ENCODE data around the gene MAOA. TPM values are rescaled to one million over a fixed set of nuclear protein-coding genes. Genes with fewer than 3 reads are reported as not detected.

Gene MAOA
- total and polyA plus RNA-seq, 2 of the 13 experiments (the other 11 are each of a cell fraction or from before 2014, with no cell fraction given): 13.4 to 14.7 TPM

DNA sequence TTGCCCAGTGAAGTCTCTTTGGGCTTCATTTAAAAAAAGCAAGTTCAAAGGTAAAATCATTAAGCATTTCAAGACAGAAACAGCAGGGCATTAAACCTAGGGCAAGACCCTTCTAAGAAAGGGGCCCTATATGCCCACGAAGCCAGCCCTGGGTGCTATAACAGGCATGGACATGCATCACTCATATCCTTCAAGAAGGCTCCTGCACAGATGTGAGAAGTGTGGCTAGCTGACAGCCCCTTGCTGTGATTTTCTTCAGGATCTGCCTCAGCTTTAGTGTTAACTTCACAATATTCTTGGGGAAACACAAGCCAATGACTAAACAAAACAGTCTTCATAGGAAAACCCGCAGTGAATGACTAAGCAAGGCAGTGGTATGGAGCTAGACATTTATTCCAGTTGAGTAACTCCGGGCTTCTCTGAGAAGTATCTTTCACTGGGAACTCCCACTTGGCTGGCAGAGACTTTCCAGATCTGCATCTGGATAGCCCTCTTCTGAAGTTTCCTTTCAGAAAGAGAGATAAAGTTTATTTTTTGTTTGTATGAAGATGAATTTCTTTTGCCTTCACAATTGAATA lies 11.9 kb upstream of the MAOA start (continued):
- TF ChIP-seq, protein P1, sequence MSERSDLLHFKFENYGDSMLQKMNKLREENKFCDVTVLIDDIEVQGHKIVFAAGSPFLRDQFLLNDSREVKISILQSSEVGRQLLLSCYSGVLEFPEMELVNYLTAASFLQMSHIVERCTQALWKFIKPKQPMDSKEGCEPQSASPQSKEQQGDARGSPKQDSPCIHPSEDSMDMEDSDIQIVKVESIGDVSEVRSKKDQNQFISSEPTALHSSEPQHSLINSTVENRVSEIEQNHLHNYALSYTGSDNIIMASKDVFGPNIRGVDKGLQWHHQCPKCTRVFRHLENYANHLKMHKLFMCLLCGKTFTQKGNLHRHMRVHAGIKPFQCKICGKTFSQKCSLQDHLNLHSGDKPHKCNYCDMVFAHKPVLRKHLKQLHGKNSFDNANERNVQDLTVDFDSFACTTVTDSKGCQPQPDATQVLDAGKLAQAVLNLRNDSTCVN (CRISPR knock-in tag; IDR thresholded peaks at IDR 0.05; ENCODE audit: borderline replicate concordance): no peak
- TF ChIP-seq, protein P2, sequence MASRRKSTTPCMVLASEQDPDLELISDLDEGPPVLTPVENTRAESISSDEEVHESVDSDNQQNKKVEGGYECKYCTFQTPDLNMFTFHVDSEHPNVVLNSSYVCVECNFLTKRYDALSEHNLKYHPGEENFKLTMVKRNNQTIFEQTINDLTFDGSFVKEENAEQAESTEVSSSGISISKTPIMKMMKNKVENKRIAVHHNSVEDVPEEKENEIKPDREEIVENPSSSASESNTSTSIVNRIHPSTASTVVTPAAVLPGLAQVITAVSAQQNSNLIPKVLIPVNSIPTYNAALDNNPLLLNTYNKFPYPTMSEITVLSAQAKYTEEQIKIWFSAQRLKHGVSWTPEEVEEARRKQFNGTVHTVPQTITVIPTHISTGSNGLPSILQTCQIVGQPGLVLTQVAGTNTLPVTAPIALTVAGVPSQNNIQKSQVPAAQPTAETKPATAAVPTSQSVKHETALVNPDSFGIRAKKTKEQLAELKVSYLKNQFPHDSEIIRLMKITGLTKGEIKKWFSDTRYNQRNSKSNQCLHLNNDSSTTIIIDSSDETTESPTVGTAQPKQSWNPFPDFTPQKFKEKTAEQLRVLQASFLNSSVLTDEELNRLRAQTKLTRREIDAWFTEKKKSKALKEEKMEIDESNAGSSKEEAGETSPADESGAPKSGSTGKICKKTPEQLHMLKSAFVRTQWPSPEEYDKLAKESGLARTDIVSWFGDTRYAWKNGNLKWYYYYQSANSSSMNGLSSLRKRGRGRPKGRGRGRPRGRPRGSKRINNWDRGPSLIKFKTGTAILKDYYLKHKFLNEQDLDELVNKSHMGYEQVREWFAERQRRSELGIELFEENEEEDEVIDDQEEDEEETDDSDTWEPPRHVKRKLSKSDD (CRISPR knock-in tag; IDR thresholded peaks at IDR 0.05; ENCODE audit: low read depth): no peak
- no peak for TF ChIP-seq SP4 (CRISPR knock-in tag; IDR thresholded peaks at IDR 0.05)
- no peak for TF ChIP-seq ZNF644 (CRISPR knock-in tag; IDR thresholded peaks at IDR 0.05; ENCODE audit: low read depth)

DNA sequence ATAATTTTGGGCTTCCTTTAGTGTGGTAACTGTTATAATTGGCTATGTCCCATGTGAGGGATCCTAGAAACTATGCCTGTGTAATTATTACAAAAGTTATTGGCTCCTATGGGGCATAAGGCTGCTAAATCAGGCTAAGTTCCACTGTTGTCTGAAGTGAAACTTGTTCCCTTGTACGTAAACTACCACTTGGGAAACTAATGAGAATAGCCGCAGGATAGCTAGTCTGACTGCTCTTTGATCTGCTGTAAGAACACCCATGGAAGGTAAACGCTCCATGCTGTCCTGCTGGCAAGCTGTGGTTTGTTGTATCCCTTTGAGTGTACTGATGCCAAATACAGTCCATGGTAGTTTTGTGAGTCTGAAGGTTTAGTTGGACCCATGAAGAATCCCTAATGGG lies 9.3 kb upstream of the MAOA start:
- peaks cover 9% of the 10 kb centered on the region; the same call in 1 of the 2 replicates for H3K4me1 ChIP-seq (ENCODE audit: insufficient read depth, low read length)
- no peak overlapping the region for H3K9ac ChIP-seq (ENCODE audit: insufficient read depth, low read depth, low read length)
- POLR2A ChIA-PET: no interaction called here
- 0 out of 6 replicates have a peak overlapping the region, but pooled peaks of 1 of the 3 experiments have one; percentile 7 for H3K4me3 ChIP-seq (replicated peaks in 1 of 3; ENCODE audit: insufficient read depth in 1 of 3, low read depth in 2 of 3, low read length in 3 of 3)
- intact Hi-C loops (cut with micrococcal nuclease; ENCODE audit: unreplicated experiment) (no loop called here), in situ Hi-C loops (cut with HindIII; ENCODE audit: extremely low pct_ligation_motif_present, low pct_unique_long_range_greater_than_20kb) (no loop called here)
- peak overlapping the region; percentile 53 for H3K4me2 ChIP-seq (ENCODE audit: low read depth, low read length)
- no peaks in the 10 kb centered on the region for H3K27me3 ChIP-seq (ENCODE audit: control insufficient read depth in 1 of 2, insufficient read depth in 2 of 2, low read length in 2 of 2)
- no peak for DNase-seq (ENCODE audit: low spot score)
- H3K79me2 ChIP-seq (ENCODE audit: insufficient read depth, low read length): no peaks in the 10 kb centered on the region
- TF ChIP-seq ZNF552 (CRISPR knock-in tag; IDR thresholded peaks at IDR 0.05; ENCODE audit: borderline replicate concordance): no peak
- no peak for TF ChIP-seq TBL1XR1 (IDR thresholded peaks at IDR 0.05; ENCODE audit: borderline replicate concordance, low read length, partially characterized antibody)
- TF ChIP-seq CHD4 (IDR thresholded peaks at IDR 0.05; ENCODE audit: borderline replicate concordance, low read length): no peak
- TF ChIP-seq SIN3A (IDR thresholded peaks at IDR 0.05; ENCODE audit: borderline replicate concordance, low read depth, low read length): no peak
- 0 out of 2 replicates have a peak, but pooled peaks have one; percentile 34 for TF ChIP-seq NAIF1 (CRISPR knock-in tag; IDR thresholded peaks at IDR 0.05; ENCODE audit: borderline replicate concordance)
- peak; percentile 26 for TF ChIP-seq HNRNPLL (IDR thresholded peaks at IDR 0.05; ENCODE audit: low read depth, low read length, poor library complexity, severe bottlenecking)
- TF ChIP-seq, protein P3, sequence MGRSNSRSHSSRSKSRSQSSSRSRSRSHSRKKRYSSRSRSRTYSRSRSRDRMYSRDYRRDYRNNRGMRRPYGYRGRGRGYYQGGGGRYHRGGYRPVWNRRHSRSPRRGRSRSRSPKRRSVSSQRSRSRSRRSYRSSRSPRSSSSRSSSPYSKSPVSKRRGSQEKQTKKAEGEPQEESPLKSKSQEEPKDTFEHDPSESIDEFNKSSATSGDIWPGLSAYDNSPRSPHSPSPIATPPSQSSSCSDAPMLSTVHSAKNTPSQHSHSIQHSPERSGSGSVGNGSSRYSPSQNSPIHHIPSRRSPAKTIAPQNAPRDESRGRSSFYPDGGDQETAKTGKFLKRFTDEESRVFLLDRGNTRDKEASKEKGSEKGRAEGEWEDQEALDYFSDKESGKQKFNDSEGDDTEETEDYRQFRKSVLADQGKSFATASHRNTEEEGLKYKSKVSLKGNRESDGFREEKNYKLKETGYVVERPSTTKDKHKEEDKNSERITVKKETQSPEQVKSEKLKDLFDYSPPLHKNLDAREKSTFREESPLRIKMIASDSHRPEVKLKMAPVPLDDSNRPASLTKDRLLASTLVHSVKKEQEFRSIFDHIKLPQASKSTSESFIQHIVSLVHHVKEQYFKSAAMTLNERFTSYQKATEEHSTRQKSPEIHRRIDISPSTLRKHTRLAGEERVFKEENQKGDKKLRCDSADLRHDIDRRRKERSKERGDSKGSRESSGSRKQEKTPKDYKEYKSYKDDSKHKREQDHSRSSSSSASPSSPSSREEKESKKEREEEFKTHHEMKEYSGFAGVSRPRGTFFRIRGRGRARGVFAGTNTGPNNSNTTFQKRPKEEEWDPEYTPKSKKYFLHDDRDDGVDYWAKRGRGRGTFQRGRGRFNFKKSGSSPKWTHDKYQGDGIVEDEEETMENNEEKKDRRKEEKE (IDR thresholded peaks at IDR 0.05): no peak
- no peak for TF ChIP-seq ZNF367 (CRISPR knock-in tag; IDR thresholded peaks at IDR 0.05; ENCODE audit: borderline replicate concordance)
- TF ChIP-seq HNF4A (CRISPR knock-in tag; IDR thresholded peaks at IDR 0.05): 0 out of 2 replicates have a peak, but pooled peaks have one; percentile 13
- no TSS peak for BruUV-seq (replicated peaks)
- FAIRE-seq: peak; percentile 93
- CTCF ChIA-PET (ENCODE audit: low intra/inter-chr PET ratio, low total read pairs): no interaction called here
- ATAC-seq: peak; percentile 74
- WGBS (ENCODE audit: low lambda C conversion rate): no CpG with 5 or more reads among the region's 3 CpGs
- no peak overlapping the region for H2AFZ ChIP-seq (ENCODE audit: low read length)
- H3K9me3 ChIP-seq (ENCODE audit: low read length): no peaks in the 10 kb centered on the region
- no peaks in the 10 kb centered on the region for H4K20me1 ChIP-seq (ENCODE audit: insufficient read depth, low read length)
- H3K27ac ChIP-seq (ENCODE audit: extremely low read length, insufficient read depth, low read length): no peak overlapping the region
- no peaks in the 10 kb centered on the region for H3K36me3 ChIP-seq (replicated peaks in 1 of 2; ENCODE audit: control insufficient read depth in 1 of 2, insufficient read depth in 2 of 2, low read length in 2 of 2)
